Activated naive CD4-positive, alpha-beta T cell treated with anti-CD3 and anti-CD28 coated beads, Interleukin-2, amount 50 U/mL, for 24 hours (primary cell): ENCODE data around the gene SMYD2.

Experiments used
- H3K27ac Mint-ChIP-seq: one replicate; pipeline ENCODE4 v1.8.0; 2021; ENCODE audit warnings: mild to moderate bottlenecking, mixed read lengths
- H3K27me3 Mint-ChIP-seq: one replicate; pipeline ENCODE4 v1.8.0; 2021; ENCODE audit warnings: mixed read lengths
- H3K36me3 Mint-ChIP-seq: one replicate; pipeline ENCODE4 v1.8.0; 2021; ENCODE audit warnings: mixed read lengths
- H3K4me1 Mint-ChIP-seq: one replicate; pipeline ENCODE4 v1.8.0; 2021; ENCODE audit warnings: mixed read lengths
- H3K4me3 Mint-ChIP-seq: one replicate; pipeline ENCODE4 v1.8.0; 2021; ENCODE audit warnings: mild to moderate bottlenecking, mixed read lengths
- H3K9me3 Mint-ChIP-seq: one replicate; pipeline ENCODE4 v1.8.0; 2021; ENCODE audit warnings: mixed read lengths

Gene SMYD2

DNA sequence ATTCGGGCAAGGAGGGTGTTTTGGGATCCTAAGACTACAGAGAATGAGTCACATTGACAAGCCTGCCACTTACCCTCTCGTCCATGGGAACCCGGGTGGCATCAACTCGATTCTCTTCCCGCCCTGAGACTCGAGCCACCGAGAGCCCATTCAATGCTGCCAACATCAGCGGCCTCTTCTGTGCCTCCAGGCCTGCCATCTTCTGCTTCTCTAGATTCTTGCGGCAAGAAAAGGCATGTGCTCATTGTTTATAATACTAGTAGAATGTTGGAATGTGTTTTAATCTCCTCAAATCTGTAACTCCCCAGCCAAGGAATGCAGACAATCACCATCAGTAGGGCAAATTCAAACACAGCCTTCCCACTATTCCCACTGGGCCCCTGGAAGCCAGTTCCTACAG, 96.9 kb downstream of the SMYD2 start:
- H3K27me3 Mint-ChIP-seq, result no peaks in the 10 kb centered on the region

DNA sequence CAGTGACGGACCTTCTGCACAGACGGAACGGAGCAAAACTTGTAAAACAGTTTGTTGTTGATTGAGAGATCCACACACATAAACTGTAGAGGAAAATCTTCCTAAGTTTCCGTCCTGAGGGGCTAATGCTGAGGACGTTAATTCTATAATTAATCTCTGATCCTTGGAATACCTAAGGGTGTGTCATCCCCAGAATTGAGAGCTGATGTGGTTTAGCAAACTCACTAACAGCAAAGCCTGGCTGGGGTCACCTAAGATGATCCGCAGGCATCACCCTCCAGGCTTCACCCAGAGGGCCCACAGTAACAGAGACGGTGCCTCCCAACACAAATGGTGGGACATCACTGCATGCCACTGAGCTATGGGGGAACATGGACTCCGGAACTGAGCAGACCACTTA, 97.5 kb downstream of the SMYD2 start:
- Mint-ChIP-seq H3K27me3 (no peaks in the 10 kb centered on the region), H3K27ac (no peak overlapping the region), H3K4me1 (no peaks in the 10 kb centered on the region), H3K4me3 (no peak overlapping the region), H3K36me3 (no peaks in the 10 kb centered on the region), H3K9me3 (no peaks in the 10 kb centered on the region)

More for the DNA sequence above, 96.9 kb downstream of the SMYD2 start:
- no peaks in the 10 kb centered on the region for H3K36me3 Mint-ChIP-seq
- no peaks in the 10 kb centered on the region for H3K9me3 Mint-ChIP-seq
- no peak overlapping the region for H3K4me3 Mint-ChIP-seq
- no peak overlapping the region for H3K27ac Mint-ChIP-seq
- H3K4me1 Mint-ChIP-seq, result no peaks in the 10 kb centered on the region

DNA sequence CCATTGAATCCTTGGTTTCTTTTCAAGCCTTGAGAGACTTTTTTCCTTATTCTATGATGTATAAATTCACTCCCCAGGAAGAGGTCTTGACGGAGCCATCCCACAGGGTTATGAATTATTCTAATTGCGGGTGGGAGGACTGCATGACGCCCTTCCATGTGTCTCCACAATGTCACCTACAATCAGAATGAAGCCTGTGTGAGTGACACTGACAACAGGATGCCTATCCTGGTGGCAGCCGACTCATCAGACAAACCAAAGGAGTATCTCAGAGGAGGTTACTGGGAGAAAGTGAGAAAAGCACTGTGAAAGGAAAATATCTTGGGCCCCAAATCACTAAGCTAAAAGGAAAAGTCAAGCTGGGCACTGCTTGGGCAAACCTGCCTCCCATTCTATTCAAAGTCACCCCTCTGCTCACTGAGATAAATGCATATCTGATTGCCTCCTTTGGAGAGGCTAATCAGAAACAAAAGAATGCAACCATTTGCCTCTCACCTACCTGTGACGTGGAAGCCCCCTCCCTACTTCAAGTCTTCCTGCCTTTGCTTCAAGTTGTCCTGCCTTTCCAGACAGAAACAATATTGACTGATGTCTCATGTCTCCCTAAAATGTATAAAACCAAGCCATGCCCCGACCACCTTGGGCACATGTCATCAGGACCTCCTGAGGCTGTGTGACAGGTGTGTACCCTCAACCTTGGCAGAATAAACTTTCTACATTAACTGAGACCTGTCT, 98.4 kb downstream of the SMYD2 start:
- no peaks in the 10 kb centered on the region for H3K27me3 Mint-ChIP-seq
- H3K4me3 Mint-ChIP-seq, result no peak overlapping the region
- H3K9me3 Mint-ChIP-seq, result no peaks in the 10 kb centered on the region
- H3K36me3 Mint-ChIP-seq, result no peaks in the 10 kb centered on the region
- H3K4me1 Mint-ChIP-seq, result no peaks in the 10 kb centered on the region
- no peak overlapping the region for H3K27ac Mint-ChIP-seq

DNA sequence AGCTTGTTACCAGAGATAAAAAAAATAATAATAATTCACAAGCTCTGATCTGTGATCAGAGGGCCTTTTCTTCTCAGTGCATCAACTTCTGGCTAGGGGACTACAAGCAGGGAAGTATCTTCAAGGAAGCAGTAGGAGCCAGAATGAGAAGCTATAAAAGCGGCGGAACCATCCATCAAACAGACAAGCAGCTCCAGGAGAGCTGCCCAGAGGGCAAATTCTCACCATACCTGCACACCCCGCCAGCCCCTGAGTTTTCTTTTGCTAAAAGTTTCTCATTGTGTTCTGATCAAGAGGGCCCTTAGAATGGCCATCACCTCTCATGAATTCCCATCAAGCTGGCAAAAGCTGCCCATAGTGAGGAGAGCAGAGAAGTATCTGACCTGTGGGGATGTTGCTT, 99.4 kb downstream of the SMYD2 start:
- Mint-ChIP-seq H3K4me1 (no peaks in the 10 kb centered on the region), H3K27me3 (no peaks in the 10 kb centered on the region), H3K4me3 (no peak overlapping the region), H3K36me3 (no peaks in the 10 kb centered on the region), H3K9me3 (no peaks in the 10 kb centered on the region), H3K27ac (no peak overlapping the region)

DNA sequence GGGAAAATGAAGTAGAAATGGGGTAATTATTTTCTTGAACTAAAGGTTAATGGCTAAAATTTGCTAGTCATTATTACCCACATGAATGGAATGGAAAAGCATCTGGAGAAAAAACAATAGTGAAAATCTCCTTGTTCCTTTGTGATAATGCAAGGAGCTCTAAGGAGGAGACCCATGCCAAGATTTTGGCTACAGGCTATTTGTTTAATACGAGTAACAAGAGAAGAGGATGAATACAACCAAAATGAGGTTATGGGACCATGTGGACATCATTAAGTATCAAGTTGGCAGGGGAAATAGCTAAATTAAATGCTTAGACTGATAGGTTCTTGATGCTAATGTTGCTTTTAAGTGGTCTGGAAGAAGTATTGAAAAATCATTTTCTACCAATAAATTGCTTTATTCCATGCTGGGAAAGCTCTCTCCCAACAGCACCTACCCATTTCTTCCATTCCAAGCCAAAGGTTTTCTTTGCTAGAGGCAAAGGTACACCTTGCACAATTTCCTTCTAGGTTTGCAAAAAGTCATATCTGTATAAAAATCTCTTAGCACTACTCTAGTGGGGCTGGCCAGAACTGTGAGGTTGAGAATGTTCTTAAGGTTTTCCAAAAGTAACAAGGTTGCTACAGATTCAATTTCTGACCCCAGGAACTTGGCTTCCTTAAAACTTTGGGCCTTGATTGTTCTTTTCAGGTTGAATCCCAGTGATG, 100.2 kb downstream of the SMYD2 start:
- Mint-ChIP-seq H3K4me1 (no peaks in the 10 kb centered on the region), H3K4me3 (no peak overlapping the region), H3K36me3 (no peaks in the 10 kb centered on the region), H3K9me3 (no peaks in the 10 kb centered on the region), H3K27me3 (no peaks in the 10 kb centered on the region), H3K27ac (no peak overlapping the region)

DNA sequence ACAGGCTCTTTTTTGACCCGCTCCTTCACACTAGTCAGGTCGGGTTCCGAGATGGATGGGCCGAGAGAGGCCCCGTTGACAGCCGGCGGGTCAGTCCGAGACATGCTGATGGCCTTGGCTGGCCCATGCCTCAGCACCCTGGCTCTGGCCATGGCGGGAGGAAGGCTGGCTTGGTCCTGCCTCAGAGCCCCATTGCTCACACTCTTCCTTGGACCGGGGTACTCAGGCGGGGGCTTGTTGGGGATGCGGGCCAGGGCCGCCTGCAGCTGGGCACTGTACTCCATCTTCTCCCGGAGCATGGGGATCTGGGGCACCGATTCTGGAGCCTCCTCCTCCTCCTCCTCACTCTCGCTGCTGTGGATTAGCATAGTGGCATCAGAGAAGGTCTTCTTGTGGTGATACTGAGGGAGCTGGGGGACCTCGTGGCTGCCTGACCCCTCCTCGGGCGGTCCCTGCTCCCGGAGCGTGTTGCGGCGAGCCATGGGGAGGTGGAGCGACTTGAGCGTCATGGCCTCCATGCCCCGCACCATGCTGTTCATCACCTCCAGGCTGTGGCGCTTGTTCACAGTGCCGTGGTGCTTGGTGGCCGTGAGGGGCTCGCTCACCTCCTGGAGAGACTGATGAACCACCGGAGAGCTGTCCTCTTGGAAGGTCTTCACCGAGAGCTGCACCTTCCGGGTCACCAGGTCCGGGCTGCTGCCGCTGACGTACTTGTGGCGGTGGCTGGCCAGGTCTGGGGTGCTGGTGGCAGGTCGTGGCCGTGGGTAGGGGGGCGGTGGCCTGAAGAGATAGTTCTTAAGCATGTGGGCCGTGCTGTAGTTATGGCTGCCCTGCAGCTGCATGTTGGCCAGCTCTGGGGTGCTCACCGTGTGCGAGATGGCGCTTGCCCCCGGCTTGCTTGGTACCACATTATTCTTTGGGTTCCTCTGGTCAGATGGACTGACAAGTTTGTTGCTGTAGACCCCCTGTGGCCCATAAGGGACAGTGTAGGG, 102.7 kb downstream of the SMYD2 start:
- H3K9me3 Mint-ChIP-seq, result no peaks in the 10 kb centered on the region
- H3K4me1 Mint-ChIP-seq, result no peaks in the 10 kb centered on the region
- no peaks in the 10 kb centered on the region for H3K36me3 Mint-ChIP-seq
- no peak overlapping the region for H3K27ac Mint-ChIP-seq
- H3K4me3 Mint-ChIP-seq, result no peak overlapping the region
- H3K27me3 Mint-ChIP-seq, result no peaks in the 10 kb centered on the region

DNA sequence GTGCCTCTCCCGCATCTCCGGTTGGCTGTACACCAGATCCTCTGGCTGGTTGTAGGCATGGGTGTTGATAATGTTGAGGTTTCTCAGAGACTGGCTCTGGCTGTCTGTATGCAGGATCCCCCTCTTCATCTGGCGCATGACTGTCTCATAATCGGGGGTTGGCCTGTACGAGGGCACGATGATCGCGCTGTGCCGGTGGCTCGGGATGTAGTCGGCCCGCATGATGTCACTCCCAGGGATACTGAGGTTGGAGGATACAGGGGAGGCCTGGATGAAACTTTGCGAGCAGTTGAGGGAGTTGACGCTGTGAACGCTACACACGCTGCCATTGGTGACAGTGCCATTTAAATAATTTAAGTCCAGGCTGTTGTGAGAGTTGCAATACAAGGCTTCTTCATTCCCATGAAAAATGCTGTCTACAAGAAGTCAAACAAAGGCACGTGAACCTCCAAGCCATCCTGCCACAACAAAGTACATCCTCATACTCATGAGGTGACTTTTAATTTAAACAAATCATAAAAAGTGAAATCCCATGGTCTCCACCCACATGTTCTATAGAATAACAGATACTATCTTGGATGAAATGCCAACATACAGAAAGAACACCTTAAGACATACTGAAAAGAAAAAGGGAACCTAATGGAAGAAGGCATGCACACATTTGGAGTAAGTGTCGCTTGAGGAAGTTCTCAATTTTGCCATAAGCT, 103.6 kb downstream of the SMYD2 start:
- Mint-ChIP-seq H3K9me3 (no peaks in the 10 kb centered on the region), H3K27ac (no peak overlapping the region), H3K4me3 (no peak overlapping the region), H3K4me1 (no peaks in the 10 kb centered on the region), H3K27me3 (no peaks in the 10 kb centered on the region), H3K36me3 (no peaks in the 10 kb centered on the region)

DNA sequence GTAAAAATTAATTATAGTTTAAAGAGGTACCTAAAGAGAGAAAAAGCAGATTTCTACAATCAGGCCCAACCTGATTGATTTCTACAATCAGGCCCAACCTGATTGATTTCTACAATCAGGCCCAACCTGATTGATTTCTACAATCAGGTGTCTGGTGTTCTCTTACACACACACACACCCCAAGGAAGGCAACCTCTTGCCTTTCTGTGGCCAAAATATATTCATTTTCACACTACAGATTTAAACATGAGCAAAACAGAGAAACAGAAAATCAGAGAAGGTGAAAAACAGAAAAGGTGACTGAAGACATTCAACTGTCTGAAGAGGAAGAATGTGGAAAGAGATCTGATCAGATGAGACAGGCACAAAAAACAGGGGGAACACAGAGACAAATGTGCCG, 104.5 kb downstream of the SMYD2 start:
- Mint-ChIP-seq H3K27me3 (no peaks in the 10 kb centered on the region), H3K4me3 (no peak overlapping the region), H3K27ac (no peak overlapping the region), H3K9me3 (no peaks in the 10 kb centered on the region), H3K4me1 (no peaks in the 10 kb centered on the region), H3K36me3 (no peaks in the 10 kb centered on the region)

DNA sequence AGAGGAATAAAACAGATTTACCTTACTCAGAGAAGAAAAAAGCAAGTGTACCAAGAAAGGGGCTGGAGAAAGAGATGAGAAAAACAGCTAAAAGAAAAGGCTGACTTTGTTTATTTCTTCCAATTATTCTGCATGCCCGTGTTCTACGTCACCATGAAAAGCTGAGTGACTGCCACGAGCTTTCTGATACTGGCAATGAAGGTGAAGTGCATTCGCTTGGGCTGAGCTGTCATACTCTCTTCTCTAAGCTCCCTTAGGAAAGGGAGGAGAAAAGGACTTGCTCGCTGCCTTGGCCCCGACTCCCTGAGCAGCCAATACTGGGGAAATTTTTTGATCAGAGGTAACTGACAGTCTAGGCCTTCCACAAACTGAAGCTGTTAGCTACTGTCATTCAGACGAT, 105.4 kb downstream of the SMYD2 start:
- Mint-ChIP-seq H3K4me1 (no peaks in the 10 kb centered on the region), H3K27me3 (no peaks in the 10 kb centered on the region), H3K9me3 (no peaks in the 10 kb centered on the region), H3K4me3 (no peak overlapping the region), H3K27ac (no peak overlapping the region), H3K36me3 (no peaks in the 10 kb centered on the region)
